GM06990 (cell line): ENCODE measurements around the gene EXOC8.
"Not testable (repeated sequence)": the region's sequence is repeated elsewhere in the genome, so short reads cannot be mapped to it uniquely, and the experiment has no call there.

Source experiments
- DNase-seq: peaks from one replicate; pipeline ENCODE4 v3.0.0-alpha.2; 2011; ENCODE audit not compliant: insufficient read length; ENCODE audit errors: extremely low read depth
- H3K27me3 ChIP-seq: replicated peaks from 2 replicates; pipeline ENCODE4 v1.6.0; 2011; ENCODE audit warnings: low read length; ENCODE audit not compliant: control insufficient read depth, insufficient read depth
- H3K36me3 ChIP-seq: 2 replicates; pipeline ENCODE4 v1.5.1; 2011; ENCODE audit warnings: low read length; ENCODE audit not compliant: control insufficient read depth, insufficient read depth
- H3K4me3 ChIP-seq: replicated peaks from 2 replicates; pipeline ENCODE4 v1.5.1; 2011; ENCODE audit warnings: low read depth, mild to moderate bottlenecking, control low read depth, low read length
- TF ChIP-seq, protein P1 (sequence below): IDR thresholded peaks from 2 replicates; pipeline ENCODE4 v1.5.1; 2011; ENCODE audit warnings: low read length, control low read depth, mild to moderate bottlenecking, inconsistent platforms; ENCODE audit not compliant: insufficient read depth, poor library complexity, severe bottlenecking

Gene EXOC8

DNA sequence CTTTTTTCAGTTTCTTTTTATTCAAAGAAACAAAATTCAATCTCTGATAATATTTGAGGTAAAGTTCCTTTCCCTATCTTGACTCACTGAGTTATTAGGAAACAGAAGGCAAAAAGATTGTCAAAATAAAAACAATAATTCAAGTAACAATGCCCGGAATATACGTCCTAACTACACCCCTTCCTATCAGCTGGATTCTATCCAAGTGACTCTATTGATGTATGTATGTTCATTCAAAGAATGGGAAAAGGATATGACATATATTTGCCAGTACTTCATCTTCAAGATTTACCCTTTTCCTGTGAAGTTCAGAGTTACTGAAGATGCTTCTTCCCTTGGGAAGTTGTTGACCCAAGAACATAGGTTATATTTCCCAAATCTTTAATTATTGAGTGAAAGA, 14.2 kb upstream of the EXOC8 start:
- TF ChIP-seq, protein P1, sequence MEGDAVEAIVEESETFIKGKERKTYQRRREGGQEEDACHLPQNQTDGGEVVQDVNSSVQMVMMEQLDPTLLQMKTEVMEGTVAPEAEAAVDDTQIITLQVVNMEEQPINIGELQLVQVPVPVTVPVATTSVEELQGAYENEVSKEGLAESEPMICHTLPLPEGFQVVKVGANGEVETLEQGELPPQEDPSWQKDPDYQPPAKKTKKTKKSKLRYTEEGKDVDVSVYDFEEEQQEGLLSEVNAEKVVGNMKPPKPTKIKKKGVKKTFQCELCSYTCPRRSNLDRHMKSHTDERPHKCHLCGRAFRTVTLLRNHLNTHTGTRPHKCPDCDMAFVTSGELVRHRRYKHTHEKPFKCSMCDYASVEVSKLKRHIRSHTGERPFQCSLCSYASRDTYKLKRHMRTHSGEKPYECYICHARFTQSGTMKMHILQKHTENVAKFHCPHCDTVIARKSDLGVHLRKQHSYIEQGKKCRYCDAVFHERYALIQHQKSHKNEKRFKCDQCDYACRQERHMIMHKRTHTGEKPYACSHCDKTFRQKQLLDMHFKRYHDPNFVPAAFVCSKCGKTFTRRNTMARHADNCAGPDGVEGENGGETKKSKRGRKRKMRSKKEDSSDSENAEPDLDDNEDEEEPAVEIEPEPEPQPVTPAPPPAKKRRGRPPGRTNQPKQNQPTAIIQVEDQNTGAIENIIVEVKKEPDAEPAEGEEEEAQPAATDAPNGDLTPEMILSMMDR, result no peak
- DNase-seq, result no peak
- no peak overlapping the region for H3K4me3 ChIP-seq
- H3K36me3 ChIP-seq, result no peaks in the 10 kb centered on the region; the same call in 1 of the 2 replicates
- no peaks in the 10 kb centered on the region for H3K27me3 ChIP-seq

GRCh38 chr1:231348856-231349255, 11.2 kb upstream of the EXOC8 start:
- H3K27me3 ChIP-seq, H3K4me3 ChIP-seq, DNase-seq, H3K36me3 ChIP-seq: not testable (repeated sequence)

DNA sequence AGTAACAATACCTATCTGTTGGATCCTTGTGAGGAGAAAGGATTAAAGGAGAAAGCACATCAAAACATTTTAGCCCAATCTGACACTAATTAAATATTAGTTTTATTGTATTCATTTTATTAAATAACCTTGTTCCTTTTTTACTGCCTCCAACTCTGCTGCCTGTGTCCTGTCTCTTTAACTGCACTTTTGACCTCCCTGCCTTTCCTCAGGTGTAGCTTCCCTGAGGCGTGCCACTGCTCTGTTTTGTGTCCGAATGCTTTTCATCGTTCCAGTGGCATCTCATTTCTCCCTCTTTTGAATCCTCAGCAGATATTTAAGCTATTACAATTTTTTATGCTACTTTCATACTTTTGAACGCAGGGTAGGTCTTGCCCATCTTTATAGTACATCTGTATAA, 10.8 kb upstream of the EXOC8 start:
- H3K27me3 ChIP-seq, result no peaks in the 10 kb centered on the region
- no peak for DNase-seq
- TF ChIP-seq, protein P1, result no peak
- no peak overlapping the region for H3K4me3 ChIP-seq
- H3K36me3 ChIP-seq, result no peaks in the 10 kb centered on the region; the same call in 1 of the 2 replicates

DNA sequence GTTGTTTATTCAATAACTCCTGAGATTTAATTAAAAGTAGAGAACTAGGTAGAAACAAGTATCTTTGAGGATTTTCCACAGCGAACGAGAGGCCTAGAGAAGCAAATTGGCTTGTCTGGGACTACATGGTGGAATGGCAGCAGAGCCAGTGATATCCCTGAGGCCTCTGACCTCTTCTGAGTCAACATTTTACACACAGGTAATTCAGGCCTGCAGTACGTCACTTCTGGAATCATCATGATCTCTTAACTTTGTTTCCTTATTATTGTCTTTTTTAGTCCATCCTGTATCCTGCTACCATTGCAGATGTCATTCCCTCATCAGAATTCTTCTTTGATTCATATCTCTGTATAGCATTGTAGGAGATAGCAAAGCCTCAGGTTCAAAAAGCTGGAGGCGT, 10.3 kb upstream of the EXOC8 start:
- TF ChIP-seq, protein P1, result no peak
- no peak for DNase-seq
- Histone ChIP-seq H3K4me3 (no peak overlapping the region), H3K36me3 (no peaks in the 10 kb centered on the region; the same call in 1 of the 2 replicates), H3K27me3 (no peaks in the 10 kb centered on the region)

GRCh38 chr1:231340328-231341013, 2.8 kb upstream of the EXOC8 start:
- H3K27me3 ChIP-seq, result no peaks in the 10 kb centered on the region
- TF ChIP-seq, protein P1, result no peak
- no peak overlapping the region for H3K4me3 ChIP-seq
- H3K36me3 ChIP-seq, result no peaks in the 10 kb centered on the region; the same call in 1 of the 2 replicates
- DNase-seq, result no peak

DNA sequence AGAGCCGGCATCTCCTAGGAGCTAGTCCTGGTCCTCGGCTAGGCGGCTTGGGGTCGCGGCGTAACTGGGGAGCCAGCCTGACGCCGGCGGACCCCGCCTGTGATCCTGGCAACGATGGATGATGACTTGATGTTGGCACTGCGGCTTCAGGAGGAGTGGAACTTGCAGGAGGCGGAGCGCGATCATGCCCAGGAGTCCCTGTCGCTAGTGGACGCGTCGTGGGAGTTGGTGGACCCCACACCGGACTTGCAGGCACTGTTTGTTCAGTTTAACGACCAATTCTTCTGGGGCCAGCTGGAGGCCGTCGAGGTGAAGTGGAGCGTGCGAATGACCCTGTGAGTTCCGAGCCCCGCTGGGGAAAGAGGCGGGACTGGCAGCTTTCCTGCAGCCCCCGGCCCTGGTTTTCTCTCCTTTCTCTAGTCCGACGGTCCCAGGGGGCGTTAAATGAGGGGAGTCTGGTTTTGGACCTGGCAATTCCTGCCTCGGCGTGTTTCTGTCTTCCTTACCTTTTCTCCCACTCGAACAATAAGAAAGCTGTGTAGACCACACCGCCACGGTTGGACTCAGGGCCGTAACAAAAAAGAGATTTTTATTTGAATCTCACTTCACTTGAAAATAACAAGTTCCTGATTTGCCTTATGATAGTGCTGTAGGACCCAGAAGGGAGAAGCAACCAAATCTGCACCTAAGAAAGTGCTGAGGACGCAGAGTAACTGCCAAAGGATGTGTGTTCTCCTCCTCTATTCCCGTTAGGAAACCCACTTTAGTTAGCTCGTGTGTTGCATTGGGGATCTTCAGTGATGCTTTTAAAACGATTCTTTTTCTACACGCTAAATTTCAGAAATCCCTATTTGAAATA, 847 bp upstream of the EXOC8 start, which contains the start of gene SPRTN:
TSS of gene SPRTN (plus strand) at position 24 of the 859 bp plus-strand sequence. CDS start at position 115, 91 bp downstream.
- no peak for DNase-seq
- TF ChIP-seq, protein P1, result no peak
- H3K4me3 ChIP-seq, result peak within 1 kb of the TSS; percentile 97

More for the DNA sequence above, 847 bp upstream of the EXOC8 start, which contains the start of gene SPRTN:
- Histone ChIP-seq H3K36me3 (no peaks in the 10 kb centered on the region; the same call in 1 of the 2 replicates), H3K27me3 (no peaks in the 10 kb centered on the region)
